ENCODE measurements around the gene DLK2.

GRCh38 chr6:43435682-43436437 is 19.5 kb downstream of the DLK2 start:
- TF ChIP-seq CTCF (IDR thresholded peaks at IDR 0.05) (no peak), ZFX (IDR thresholded peaks at IDR 0.05; ENCODE audit: borderline replicate concordance) (no peak)

Measured in 22Rv1 (cell line).